Measurements from ENCODE around the gene PIGB.

GRCh38 chr15:55319537-55320237, 665 bp downstream of the PIGB start:
- TF ChIP-seq CTCF (optimal IDR thresholded peaks at IDR 0.05 in 1 of 3, IDR thresholded peaks at IDR 0.05 in 1 of 3, conservative IDR thresholded peaks at IDR 0.05 in 1 of 3; ENCODE audit: extremely low read depth in 1 of 3, insufficient read depth in 2 of 3, low read length in 3 of 3): no peak
- TF ChIP-seq EZH2 (IDR thresholded peaks at IDR 0.05; ENCODE audit: low read length): no peak
